Cardiac muscle cell (in vitro differentiated cells and primary cell): Measurements from ENCODE around the gene KLLN. TPM values are rescaled to one million over a fixed set of nuclear protein-coding genes. Genes with fewer than 3 reads are reported as not detected.
"Not testable (repeated sequence)": the region's sequence is repeated elsewhere in the genome, so short reads cannot be mapped to it uniquely, and the experiment has no call there.

ENCODE experiments used
- DNase-seq, 2 donors: peaks; one replicate each; pipeline versions ENCODE4 v3.0.0 to v3.0.0-alpha.2; 2010 to 2017; ENCODE audit warnings: low read depth in 1 of 2, low spot score in 1 of 2
- H3K27ac ChIP-seq: fragments of 200-600 bp; sonication (generic); 2 replicates; pipeline ENCODE4 v1.5.1; 2016
- H3K27me3 ChIP-seq: fragments of 200-600 bp; sonication (generic); 2 replicates; pipeline ENCODE4 v1.6.0; 2016; ENCODE audit warnings: control low read depth
- H3K36me3 ChIP-seq: fragments of 200-600 bp; sonication (generic); 2 replicates; pipeline ENCODE4 v1.5.1; 2016; ENCODE audit warnings: control low read depth
- H3K4me1 ChIP-seq: fragments of 200-600 bp; sonication (generic); 2 replicates; pipeline ENCODE4 v1.8.1; 2017; ENCODE audit warnings: low read depth, mild to moderate bottlenecking, mixed run types
- H3K4me3 ChIP-seq: fragments of 200-600 bp; sonication (generic); 2 replicates; pipeline ENCODE4 v1.5.1; 2016; ENCODE audit warnings: mild to moderate bottlenecking
- H3K9me3 ChIP-seq: fragments of 200-600 bp; sonication (generic); 2 replicates; pipeline ENCODE4 v1.5.1; 2017; ENCODE audit warnings: low read depth, mild to moderate bottlenecking, control low read depth
- polyA plus RNA-seq: library from polyadenylated mRNA; unstranded; fragments of >200 nt; fragmentation: Nextera tagmentation; extraction: Ambion mirVana; gene quantifications from 2 replicates; pipeline ENCODE4 v1.2.1, GENCODE V29; 2016
- total RNA-seq: library from RNA; depleted of rRNA; stranded (reverse); fragments of >200 nt; gene quantifications from 2 replicates; pipeline ENCODE4 v1.2.3, GENCODE V29; 2016
- TF ChIP-seq, protein P1 (sequence below): IDR thresholded peaks from 2 replicates; pipeline ENCODE4 v1.5.1; 2012; ENCODE audit warnings: low read depth, mild to moderate bottlenecking, low read length

KLLN gene
- total and polyA plus RNA-seq, 2 experiments from 2014 or later, result 0.77 to 1.8 TPM

DNA sequence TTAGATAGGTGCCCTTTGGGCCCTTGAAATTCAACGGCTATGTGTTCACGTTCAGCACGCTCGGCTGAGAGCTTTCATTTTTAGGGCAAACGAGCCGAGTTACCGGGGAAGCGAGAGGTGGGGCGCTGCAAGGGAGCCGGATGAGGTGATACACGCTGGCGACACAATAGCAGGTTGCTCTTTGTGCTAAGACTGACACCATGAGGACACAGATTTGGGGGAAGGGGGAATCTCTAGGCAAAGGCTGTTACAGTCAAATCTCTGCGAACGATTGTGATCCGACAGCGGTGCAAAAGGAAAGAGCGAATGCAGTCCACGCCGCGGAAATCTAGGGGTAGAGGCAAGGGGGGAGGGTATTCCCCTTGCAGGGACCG lies 667 bp downstream of the KLLN start:
- H3K9me3 ChIP-seq, result no peaks in the 10 kb centered on the region
- H3K4me1 ChIP-seq, result peaks cover 3% of the 10 kb centered on the region
- H3K36me3 ChIP-seq, result no peaks in the 10 kb centered on the region
- H3K27me3 ChIP-seq, result no peaks in the 10 kb centered on the region
- DNase-seq, result no peak
- H3K27ac ChIP-seq, result peak overlapping the region; percentile 96
- TF ChIP-seq, protein P1, sequence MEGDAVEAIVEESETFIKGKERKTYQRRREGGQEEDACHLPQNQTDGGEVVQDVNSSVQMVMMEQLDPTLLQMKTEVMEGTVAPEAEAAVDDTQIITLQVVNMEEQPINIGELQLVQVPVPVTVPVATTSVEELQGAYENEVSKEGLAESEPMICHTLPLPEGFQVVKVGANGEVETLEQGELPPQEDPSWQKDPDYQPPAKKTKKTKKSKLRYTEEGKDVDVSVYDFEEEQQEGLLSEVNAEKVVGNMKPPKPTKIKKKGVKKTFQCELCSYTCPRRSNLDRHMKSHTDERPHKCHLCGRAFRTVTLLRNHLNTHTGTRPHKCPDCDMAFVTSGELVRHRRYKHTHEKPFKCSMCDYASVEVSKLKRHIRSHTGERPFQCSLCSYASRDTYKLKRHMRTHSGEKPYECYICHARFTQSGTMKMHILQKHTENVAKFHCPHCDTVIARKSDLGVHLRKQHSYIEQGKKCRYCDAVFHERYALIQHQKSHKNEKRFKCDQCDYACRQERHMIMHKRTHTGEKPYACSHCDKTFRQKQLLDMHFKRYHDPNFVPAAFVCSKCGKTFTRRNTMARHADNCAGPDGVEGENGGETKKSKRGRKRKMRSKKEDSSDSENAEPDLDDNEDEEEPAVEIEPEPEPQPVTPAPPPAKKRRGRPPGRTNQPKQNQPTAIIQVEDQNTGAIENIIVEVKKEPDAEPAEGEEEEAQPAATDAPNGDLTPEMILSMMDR, result no peak
- H3K4me3 ChIP-seq, result peak overlapping the region; percentile 98

DNA sequence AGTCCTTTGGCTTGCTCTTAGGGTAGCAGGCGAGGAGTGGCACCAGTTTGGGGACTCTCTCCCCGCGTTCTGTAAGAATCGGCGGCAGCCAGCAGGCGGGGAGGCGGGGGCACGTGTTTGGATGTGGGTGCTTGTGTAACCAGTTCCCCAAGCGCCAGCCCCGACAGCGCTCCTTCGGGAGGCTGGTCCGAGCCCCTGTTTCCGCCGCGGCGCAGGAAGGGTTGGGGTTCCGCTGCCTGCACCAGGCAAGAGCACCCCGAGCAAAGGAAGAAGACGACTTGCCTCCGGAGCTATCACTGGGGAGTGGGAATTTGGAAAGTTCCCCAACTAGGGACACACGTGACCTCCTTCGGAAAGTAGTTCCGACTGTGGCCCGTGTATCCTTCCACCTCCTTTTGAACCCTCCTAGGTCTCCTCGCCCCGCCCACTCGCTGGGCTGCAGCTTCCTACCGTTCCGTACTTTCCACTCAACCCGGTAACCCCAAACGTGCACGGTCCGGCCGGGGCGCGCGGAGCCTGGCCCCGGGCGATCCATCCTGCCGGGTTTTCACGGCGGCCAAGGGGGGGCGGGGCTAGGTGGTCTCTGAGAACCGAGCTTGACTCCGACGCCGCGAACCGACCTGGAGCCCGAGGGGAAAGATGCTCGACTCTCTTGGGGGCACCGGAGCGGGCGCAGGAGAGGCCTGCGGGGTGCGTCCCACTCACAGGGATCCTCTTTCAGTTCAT lies 1.2 kb downstream of the KLLN start:
- TF ChIP-seq, protein P1, result no peak
- no peaks in the 10 kb centered on the region for H3K9me3 ChIP-seq
- peak; percentile 98 to 100 for DNase-seq

DNA sequence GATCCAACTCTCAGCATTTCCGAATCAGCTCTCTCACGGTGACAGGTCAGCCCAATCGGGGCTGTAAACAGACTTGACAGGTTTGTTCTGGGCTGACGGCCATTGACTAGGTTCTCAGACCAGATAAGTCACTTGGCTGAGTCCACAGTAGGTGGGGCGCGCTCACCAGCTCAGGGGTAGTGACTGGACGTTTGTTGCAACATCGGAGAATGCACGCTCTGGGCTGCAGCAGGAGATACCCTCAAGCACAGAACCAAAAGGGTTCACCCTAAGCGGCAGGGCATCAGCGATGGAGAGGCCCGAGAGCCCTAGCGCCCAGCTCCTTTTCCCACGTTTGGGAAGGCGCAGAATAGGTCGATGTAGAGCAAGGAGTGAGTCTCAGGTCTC lies 1.8 kb downstream of the KLLN start:
- peak; percentile 66 to 91 for DNase-seq
- peak overlapping the region; percentile 96 for H3K27ac ChIP-seq

More for the DNA sequence above, 1.2 kb downstream of the KLLN start:
- H3K27me3 ChIP-seq, result no peaks in the 10 kb centered on the region
- peak overlapping the region; percentile 98 for H3K4me3 ChIP-seq
- no peaks in the 10 kb centered on the region for H3K36me3 ChIP-seq
- peak overlapping the region; percentile 96 for H3K27ac ChIP-seq
- peaks cover 3% of the 10 kb centered on the region for H3K4me1 ChIP-seq

DNA sequence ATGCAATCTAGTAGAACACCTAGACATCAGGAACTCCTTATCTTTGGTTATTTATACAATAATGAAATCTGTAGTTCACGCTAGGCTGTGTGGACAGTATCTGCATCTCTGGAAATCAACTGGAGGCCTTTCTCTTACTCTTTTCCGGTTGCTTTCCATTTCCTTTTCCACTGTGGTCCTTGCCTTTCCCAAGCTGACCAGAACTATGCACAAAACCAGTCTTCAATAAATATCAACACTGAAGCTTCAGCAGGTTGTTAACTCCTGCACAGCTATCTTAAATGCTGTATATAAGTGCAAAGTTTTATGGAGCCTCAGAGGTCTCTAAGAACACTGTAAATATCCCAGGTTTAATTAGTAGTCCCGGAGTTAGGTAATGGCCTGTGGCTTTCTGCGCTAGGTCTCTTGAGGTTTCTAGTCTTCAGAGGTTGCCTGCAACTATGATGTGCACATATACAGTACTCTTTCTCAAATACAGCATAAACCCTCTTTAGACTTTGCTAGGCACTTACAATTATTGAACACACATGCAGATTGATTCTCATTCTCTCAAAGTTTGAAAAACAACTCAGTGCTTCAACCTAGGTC lies 2.4 kb downstream of the KLLN start:
- Histone ChIP-seq H3K4me1 (peaks cover 3% of the 10 kb centered on the region), H3K27me3 (no peaks in the 10 kb centered on the region), H3K9me3 (no peaks in the 10 kb centered on the region), H3K27ac (peak overlapping the region; percentile 96), H3K36me3 (no peaks in the 10 kb centered on the region), H3K4me3 (peak overlapping the region; percentile 98)
- TF ChIP-seq, protein P1, result no peak
- DNase-seq, result no peak

More for the DNA sequence above, 1.8 kb downstream of the KLLN start:
- TF ChIP-seq, protein P1, result peak; percentile 31
- H3K4me1 ChIP-seq, result peaks cover 3% of the 10 kb centered on the region
- no peaks in the 10 kb centered on the region for H3K36me3 ChIP-seq
- H3K9me3 ChIP-seq, result no peaks in the 10 kb centered on the region
- H3K27me3 ChIP-seq, result no peaks in the 10 kb centered on the region
- peak overlapping the region; percentile 98 for H3K4me3 ChIP-seq

DNA sequence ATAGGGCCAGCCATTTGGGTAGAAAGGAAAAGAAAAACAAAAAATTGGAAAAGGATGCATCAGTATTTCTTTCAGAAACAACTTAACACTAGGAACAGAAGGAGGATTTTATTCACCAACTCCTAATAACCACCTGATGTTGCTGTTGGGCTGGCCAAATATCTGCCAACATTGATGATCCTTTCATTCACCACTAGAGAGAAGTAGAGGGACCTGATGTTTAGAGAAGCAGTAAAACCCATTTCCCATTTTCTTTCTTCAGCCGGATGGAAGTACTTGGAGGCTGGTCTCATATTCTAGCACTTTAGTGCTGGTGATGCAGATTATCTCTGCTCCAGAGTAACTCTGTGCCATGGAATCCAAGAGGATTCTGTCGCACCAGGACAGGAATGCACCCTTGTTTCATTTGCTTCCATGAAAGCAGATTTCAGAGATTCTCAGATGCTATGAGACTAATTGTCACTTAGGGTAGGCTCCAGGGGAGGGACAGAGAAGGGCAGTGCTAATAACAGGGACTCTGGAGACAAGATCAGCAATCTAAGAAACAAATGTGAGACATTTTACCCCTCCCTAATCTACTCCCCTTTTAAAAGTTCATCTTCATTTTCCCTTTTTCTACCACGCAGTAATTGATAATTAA lies 3.1 kb downstream of the KLLN start:
- Histone ChIP-seq H3K27me3 (no peaks in the 10 kb centered on the region), H3K27ac (no peak overlapping the region), H3K4me1 (peaks cover 3% of the 10 kb centered on the region), H3K36me3 (no peaks in the 10 kb centered on the region), H3K4me3 (no peak overlapping the region), H3K9me3 (no peaks in the 10 kb centered on the region)
- TF ChIP-seq, protein P1, result peak; percentile 29
- DNase-seq, result peak; percentile 23 to 59

DNA sequence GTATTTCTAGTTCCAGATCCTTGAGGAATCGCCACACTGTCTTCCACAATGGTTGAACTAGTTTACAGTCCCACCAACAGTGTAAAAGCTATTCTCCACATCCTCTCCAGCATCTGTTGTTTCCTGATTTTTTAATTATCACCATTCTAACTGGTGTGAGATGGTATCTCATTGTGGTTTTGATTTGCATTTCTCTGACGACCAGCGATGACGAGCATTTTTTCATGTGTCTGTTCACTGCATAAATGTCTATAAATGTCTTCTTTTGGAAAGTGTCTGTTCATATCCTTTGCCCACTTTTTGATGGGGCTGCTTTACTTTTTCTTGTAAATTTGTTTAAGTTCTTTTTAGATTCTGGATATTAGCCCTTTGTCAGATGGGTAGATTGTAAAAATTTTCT lies 7.7 kb downstream of the KLLN start:
- not testable (repeated sequence) for H3K4me3 ChIP-seq, DNase-seq, H3K27ac ChIP-seq, H3K4me1 ChIP-seq, H3K9me3 ChIP-seq, H3K27me3 ChIP-seq, H3K36me3 ChIP-seq

DNA sequence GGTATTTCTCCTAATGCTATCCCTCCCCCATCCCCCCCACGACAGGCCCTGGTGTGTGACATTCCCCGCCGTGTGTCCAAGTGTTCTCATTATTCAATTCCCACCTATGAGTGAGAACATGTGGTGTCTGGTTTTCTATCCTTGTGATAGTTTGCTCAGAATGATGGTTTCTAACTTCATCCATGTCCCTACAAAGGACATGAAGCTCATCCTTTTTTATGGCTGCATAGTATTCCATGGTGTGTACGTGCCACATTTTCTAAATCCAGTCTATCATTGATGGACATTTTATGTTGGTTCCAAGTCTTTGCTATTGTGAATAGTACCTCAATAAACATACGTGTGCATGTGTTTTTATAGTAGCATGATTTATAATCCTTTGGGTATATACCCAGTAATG lies 8.1 kb downstream of the KLLN start:
- not testable (repeated sequence) for H3K36me3 ChIP-seq, H3K4me1 ChIP-seq, DNase-seq, H3K9me3 ChIP-seq, H3K27ac ChIP-seq, H3K4me3 ChIP-seq, H3K27me3 ChIP-seq
